HEK293 (cell line): ENCODE measurements around the gene GTF2IRD1.

Source experiments
- CTCF ChIP-seq: fragments of 450-650 bp; formaldehyde crosslinking; IDR thresholded peaks from 2 replicates; pipeline ENCODE4 v1.5.1; 2016; ENCODE audit warnings: missing biosample characterization, missing genetic modification characterization
- KLF1 ChIP-seq: fragments of 450-650 bp; formaldehyde crosslinking; IDR thresholded peaks from 2 replicates; pipeline ENCODE4 v1.5.1; 2016; ENCODE audit warnings: missing biosample characterization, missing genetic modification characterization
- ZNF266 ChIP-seq: fragments of 450-650 bp; formaldehyde crosslinking; IDR thresholded peaks from 2 replicates; pipeline ENCODE4 v1.5.1; 2016; ENCODE audit warnings: missing biosample characterization, missing genetic modification characterization, low read depth
- ZNF747 ChIP-seq: fragments of 450-650 bp; formaldehyde crosslinking; IDR thresholded peaks from 2 replicates; pipeline ENCODE4 v1.5.1; 2016; ENCODE audit warnings: missing biosample characterization, missing genetic modification characterization

GRCh38 chr7:74438327-74438726 is 15.4 kb upstream of the GTF2IRD1 start:
- no peak for TF ChIP-seq CTCF
- no peak for TF ChIP-seq ZNF747 (tag by site-specific recombination)
- no peak for TF ChIP-seq KLF1 (tag by site-specific recombination)
- no peak for TF ChIP-seq ZNF266 (tag by site-specific recombination)
